ENCODE data around the gene ENTPD8.

GRCh38 chr9:137480686-137481683, 39.8 kb upstream of the ENTPD8 start:
- TF ChIP-seq TEAD4 (IDR thresholded peaks at IDR 0.05) (no peak), CREB1 (IDR thresholded peaks at IDR 0.05; ENCODE audit: low read depth) (no peak), TAF1 (IDR thresholded peaks at IDR 0.05; ENCODE audit: low read depth) (no peak), EGR1 (IDR thresholded peaks at IDR 0.05) (no peak), USF1 (IDR thresholded peaks at IDR 0.05) (no peak), FOXM1 (IDR thresholded peaks at IDR 0.05; ENCODE audit: borderline replicate concordance, low read depth) (no peak), EP300 (IDR thresholded peaks at IDR 0.05; ENCODE audit: borderline replicate concordance) (no peak), TCF12 (IDR thresholded peaks at IDR 0.05; ENCODE audit: low read depth) (no peak), RAD21 (IDR thresholded peaks at IDR 0.05; ENCODE audit: low read depth) (no peak), CEBPB (IDR thresholded peaks at IDR 0.05) (no peak), MAX (IDR thresholded peaks at IDR 0.05) (no peak)

Measured in Ishikawa (cell line).